Stimulated activated naive CD4-positive, alpha-beta T cell (primary cell): ENCODE data around the gene EIF3D.

ENCODE experiments used
- DNase-seq, 6 experiments: peaks; one replicate each; lab custom pipeline; 2025; lab: John Stamatoyannopoulos, UW

Gene EIF3D

GRCh38 chr22:36464715-36465231 is 64.2 kb downstream of the EIF3D start:
- DNase-seq, result no peak

- no peak for DNase-seq
Measured at GRCh38 chr22:36463783-36464184, 65.2 kb downstream of the EIF3D start.

- no peak for DNase-seq
Measured at GRCh38 chr22:36461665-36462649, 67.0 kb downstream of the EIF3D start.
